HG02884 (cell line): Measurements from ENCODE around the gene PKIB.

Experiments
- ATAC-seq: cut with Tn5 transposase; IDR thresholded peaks from one replicate; pipeline ENCODE4 v1.9.1; 2021; ENCODE audit warnings: mild to moderate bottlenecking, moderate library complexity; ENCODE audit not compliant: unreplicated experiment

Gene PKIB

GRCh38 chr6:122702841-122703240 is 92.6 kb downstream of the PKIB start:
- no peak for ATAC-seq

- no peak for ATAC-seq
These were observed 93.9 kb downstream of the PKIB start for GRCh38 chr6:122704066-122704465.

GRCh38 chr6:122709922-122710512 is 99.8 kb downstream of the PKIB start:
- peak; percentile 80 for ATAC-seq

- no peak for ATAC-seq
These were observed 100.9 kb downstream of the PKIB start for GRCh38 chr6:122710908-122711635.

- ATAC-seq = no peak
These were observed 101.9 kb downstream of the PKIB start for GRCh38 chr6:122712093-122712447.

- no peak for ATAC-seq
These were observed 102.4 kb downstream of the PKIB start for GRCh38 chr6:122712448-122713137.

GRCh38 chr6:122713138-122713537 is 102.9 kb downstream of the PKIB start:
- no peak for ATAC-seq

- ATAC-seq = no peak
These were observed 103.9 kb downstream of the PKIB start for GRCh38 chr6:122714059-122714458.

- ATAC-seq = no peak
These were observed 105.5 kb downstream of the PKIB start for GRCh38 chr6:122715725-122716124.

- no peak for ATAC-seq
These were observed 107.1 kb downstream of the PKIB start for GRCh38 chr6:122717350-122717749.

- ATAC-seq = no peak
These were observed 108.4 kb downstream of the PKIB start for GRCh38 chr6:122718616-122719015.

GRCh38 chr6:122719176-122719575 is 109.0 kb downstream of the PKIB start:
- ATAC-seq = no peak

GRCh38 chr6:122722746-122723145 is 112.5 kb downstream of the PKIB start:
- no peak for ATAC-seq

GRCh38 chr6:122726649-122727048 is 116.4 kb downstream of the PKIB start:
- peak; percentile 56 for ATAC-seq

- ATAC-seq = no peak
These were observed 117.0 kb downstream of the PKIB start for GRCh38 chr6:122727244-122727643.

- ATAC-seq = no peak
These were observed 120.1 kb downstream of the PKIB start for GRCh38 chr6:122730334-122730733.

GRCh38 chr6:122730775-122731386 is 120.7 kb downstream of the PKIB start:
- no peak for ATAC-seq

- ATAC-seq = no peak
These were observed 123.1 kb downstream of the PKIB start for GRCh38 chr6:122733259-122733658.

GRCh38 chr6:122734529-122735395 is 124.6 kb downstream of the PKIB start:
- ATAC-seq = no peak

GRCh38 chr6:122735582-122735981 is 125.4 kb downstream of the PKIB start:
- ATAC-seq = no peak

GRCh38 chr6:122736163-122736562 is 126.0 kb downstream of the PKIB start:
- ATAC-seq = no peak
